GM12878 (cell line): ENCODE measurements around the gene NCS1. TPM values are rescaled to one million over a fixed set of nuclear protein-coding genes. Genes with fewer than 3 reads are reported as not detected.

Experiments used
- ATAC-seq: fragments of 200-7000 bp; cut with Tn5 transposase; 3 replicates; pipeline ENCODE4 v1.9.1; 2020; ENCODE audit warnings: mild to moderate bottlenecking, moderate library complexity
- BruUV-seq: library from RNA; stranded (reverse); fragments of 400-500 nt; replicated peaks from 2 replicates; lab custom pipeline; 2021; lab: Mats Ljungman, UMichigan
- CTCF ChIA-PET: fragments of 300-600 bp; sonication (Branson Sonifier 250); formaldehyde crosslinking; extraction: SDS; loops from one replicate; lab custom pipeline; 2021; ENCODE audit warnings: inconsistent platforms; lab: Yijun Ruan, JAX
- POLR2A ChIA-PET: fragments of 350-600 bp; formaldehyde crosslinking; extraction: SDS; loops from one replicate; lab custom pipeline; 2021; ENCODE audit warnings: inconsistent platforms; lab: Charles Lee
- RAD21 ChIA-PET: fragments of 300-600 bp; sonication (Branson Sonifier 250); formaldehyde crosslinking; loops from one replicate; lab custom pipeline; 2023; ENCODE audit warnings: antibody characterized with exemption; ENCODE audit not compliant: unreplicated experiment; lab: Charles Lee
- SMC1A ChIA-PET: fragments of 300-600 bp; sonication (Branson Sonifier 250); formaldehyde crosslinking; loops from one replicate; lab custom pipeline; 2023; ENCODE audit not compliant: unreplicated experiment, uncharacterized antibody; lab: Charles Lee
- DNase-seq: peaks from one replicate; pipeline ENCODE4 v3.0.0-alpha.2; 2011; ENCODE audit warnings: low read depth, low spot score
- FAIRE-seq: peaks from 3 replicates; lab custom pipeline; 2011; peaks lifted over from hg19 to GRCh38; lab: Jason Lieb, UNC
- H2AFZ ChIP-seq: 2 replicates; pipeline ENCODE4 v1.6.0; 2011; ENCODE audit warnings: low read depth, low read length, control low read depth; ENCODE audit not compliant: control insufficient read depth
- H3K27ac ChIP-seq: 2 replicates; pipeline ENCODE4 v1.5.1; 2011; ENCODE audit warnings: control low read depth; ENCODE audit not compliant: control insufficient read depth, insufficient read depth
- H3K27me3 ChIP-seq, 2 experiments: replicated peaks in 1 of 2; 2 replicates each; pipeline versions ENCODE4 v1.6.0 to v1.6.1; 2011; ENCODE audit warnings: low read length in 1 of 2; ENCODE audit not compliant: control insufficient read depth in 2 of 2, insufficient read depth in 2 of 2
- H3K36me3 ChIP-seq, 2 experiments: 2 replicates each; pipeline ENCODE4 v1.5.1; 2011; ENCODE audit warnings: low read length in 1 of 2; ENCODE audit not compliant: control insufficient read depth in 2 of 2, insufficient read depth in 2 of 2
- H3K4me1 ChIP-seq: 2 replicates; pipeline ENCODE4 v1.6.1; 2011; ENCODE audit warnings: mild to moderate bottlenecking, low read length, moderate library complexity, mixed read lengths; ENCODE audit not compliant: control insufficient read depth, insufficient read depth
- H3K4me2 ChIP-seq: 2 replicates; pipeline ENCODE4 v1.6.0; 2011; ENCODE audit warnings: control low read depth; ENCODE audit not compliant: control insufficient read depth, insufficient read depth
- H3K4me3 ChIP-seq: fragments of 200-600 bp; sonication (generic); 2 replicates; pipeline ENCODE4 v1.5.1; 2016
- H3K79me2 ChIP-seq: 2 replicates; pipeline ENCODE4 v1.6.0; 2011; ENCODE audit warnings: low read length; ENCODE audit not compliant: control insufficient read depth, insufficient read depth
- H3K9ac ChIP-seq: 2 replicates; pipeline ENCODE4 v1.8.0; 2011; ENCODE audit warnings: low read length, control low read depth, mixed read lengths; ENCODE audit not compliant: control insufficient read depth, insufficient read depth
- H3K9me3 ChIP-seq: replicated peaks from 3 replicates; pipeline ENCODE4 v1.5.1; 2011; ENCODE audit warnings: mild to moderate bottlenecking, low read length; ENCODE audit not compliant: control insufficient read depth, insufficient read depth
- H4K20me1 ChIP-seq: 2 replicates; pipeline ENCODE4 v1.6.0; 2011; ENCODE audit not compliant: control insufficient read depth, insufficient read depth
- CBX3 ChIP-seq: fragments of 200-600 bp; sonication (generic); IDR thresholded peaks from 2 replicates; pipeline ENCODE4 v1.6.1; 2016; ENCODE audit warnings: low read depth, borderline replicate concordance
- EP300 ChIP-seq, 2 experiments: fragments of 150-350 bp in 1 of 2; IDR thresholded peaks; 2 replicates each; pipeline ENCODE4 v1.6.1; 2011 to 2012; ENCODE audit warnings: low read depth in 2 of 2, low read length in 2 of 2, borderline replicate concordance in 1 of 2, improper control_type of control experiment in 1 of 2, inconsistent platforms in 1 of 2; ENCODE audit not compliant: control insufficient read depth in 1 of 2
- FOXK2 ChIP-seq: fragments of 450-650 bp; IDR thresholded peaks from 2 replicates; pipeline ENCODE4 v1.6.1; 2017; ENCODE audit warnings: mild to moderate bottlenecking, moderate library complexity
- KDM1A ChIP-seq: fragments of 200-600 bp; sonication (generic); IDR thresholded peaks from 2 replicates; pipeline ENCODE4 v1.6.1; 2016; ENCODE audit warnings: borderline replicate concordance
- LARP7 ChIP-seq: fragments of 450-650 bp; IDR thresholded peaks from 2 replicates; pipeline ENCODE4 v1.6.1; 2017; ENCODE audit warnings: mild to moderate bottlenecking
- PML ChIP-seq: IDR thresholded peaks from 2 replicates; pipeline ENCODE4 v1.6.1; 2012; ENCODE audit warnings: low read length, inconsistent platforms
- RFX5 ChIP-seq: IDR thresholded peaks from 2 replicates; pipeline ENCODE4 v1.6.1; 2011; ENCODE audit warnings: low read depth, low read length, improper control_type of control experiment
- SRF ChIP-seq, 2 experiments: IDR thresholded peaks; 2 replicates each; pipeline ENCODE4 v1.6.1; 2011; ENCODE audit warnings: low read depth in 2 of 2, low read length in 2 of 2, mild to moderate bottlenecking in 1 of 2, moderate library complexity in 1 of 2
- TAF1 ChIP-seq: IDR thresholded peaks from 2 replicates; pipeline ENCODE4 v1.6.1; 2011; ENCODE audit warnings: mild to moderate bottlenecking, low read depth, low read length, borderline replicate concordance
- TBL1XR1 ChIP-seq: IDR thresholded peaks from 2 replicates; pipeline ENCODE4 v1.6.1; 2012; ENCODE audit warnings: low read depth, low read length, improper control_type of control experiment
- WGBS: methylation state at CpG from one replicate; pipeline ENCODE4 v1.1.6; 2016; ENCODE audit warnings: low lambda C conversion rate; ENCODE audit not compliant: insufficient replicate concordance, insufficient coverage; ENCODE audit errors: missing lambda C conversion rate; 5-methylcytosine and 5-hydroxymethylcytosine counted together
- in situ Hi-C: fragments of 300-500 bp; cut with MboI; formaldehyde crosslinking; loops from 9 replicates; pipeline ENCODE4 v1.14.3; 2018; ENCODE audit warnings: mixed read lengths
- intact Hi-C: fragments of 100-400 bp; cut with micrococcal nuclease; formaldehyde crosslinking; loops from one replicate; pipeline ENCODE4 v1.14.2; 2022; ENCODE audit not compliant: unreplicated experiment
- polyA plus RNA-seq, 11 experiments: library from polyadenylated mRNA; depleted of rRNA in 4 of 11; unstranded in 6 of 11; stranded (reverse) in 5 of 11; fragments of >200 nt; fragmentation: Nextera tagmentation in 4 of 11; fragmentation: Illumina TruSeq in 1 of 11; extraction: Ambion mirVana in 4 of 11; extraction: Trizol in 1 of 11; gene quantifications; 1 replicate in 1 of 11; 2 replicates in 10 of 11; pipeline versions ENCODE4 v1.2.1 to v1.2.3, GENCODE V29; 2011 to 2016; ENCODE audit warnings: inconsistent platforms in 2 of 11, missing spikeins in 2 of 11, low read depth in 1 of 11
- total RNA-seq, 4 experiments: library from RNA; depleted of rRNA in 3 of 4; stranded (reverse); fragments of >200 nt in 3 of 4; fragmentation: Illumina TruSeq in 1 of 4; extraction: Trizol in 1 of 4; gene quantifications; 2 replicates each; pipeline versions ENCODE4 v1.2.1 to v1.2.3, GENCODE V29; 2013 to 2021
- TF ChIP-seq, protein P1 (sequence below): fragments of 450-650 bp; IDR thresholded peaks from 2 replicates; pipeline ENCODE4 v1.6.1; 2016; ENCODE audit warnings: mild to moderate bottlenecking
- TF ChIP-seq, protein P2 (sequence below): fragments of 450-650 bp; IDR thresholded peaks from 2 replicates; pipeline ENCODE4 v1.6.1; 2018; ENCODE audit warnings: mild to moderate bottlenecking, low read depth, moderate library complexity; ENCODE audit not compliant: partially characterized antibody
- TF ChIP-seq, protein P3 (sequence below): fragments of 450-650 bp; IDR thresholded peaks from 2 replicates; pipeline ENCODE4 v1.6.1; 2017; ENCODE audit warnings: low read depth, mild to moderate bottlenecking, moderate library complexity
- TF ChIP-seq, protein P4 (sequence below): fragments of 450-650 bp; IDR thresholded peaks from 2 replicates; pipeline ENCODE4 v1.6.1; 2017; ENCODE audit warnings: mild to moderate bottlenecking, low read depth, inconsistent platforms; ENCODE audit not compliant: poor library complexity, severe bottlenecking

The NCS1 gene
- total and polyA plus RNA-seq, 10 of the 15 experiments (the other 5 are each of a cell fraction or from before 2014, with no cell fraction given): 0.04 to 0.22 (median 0.06) TPM; not detected in 4

DNA sequence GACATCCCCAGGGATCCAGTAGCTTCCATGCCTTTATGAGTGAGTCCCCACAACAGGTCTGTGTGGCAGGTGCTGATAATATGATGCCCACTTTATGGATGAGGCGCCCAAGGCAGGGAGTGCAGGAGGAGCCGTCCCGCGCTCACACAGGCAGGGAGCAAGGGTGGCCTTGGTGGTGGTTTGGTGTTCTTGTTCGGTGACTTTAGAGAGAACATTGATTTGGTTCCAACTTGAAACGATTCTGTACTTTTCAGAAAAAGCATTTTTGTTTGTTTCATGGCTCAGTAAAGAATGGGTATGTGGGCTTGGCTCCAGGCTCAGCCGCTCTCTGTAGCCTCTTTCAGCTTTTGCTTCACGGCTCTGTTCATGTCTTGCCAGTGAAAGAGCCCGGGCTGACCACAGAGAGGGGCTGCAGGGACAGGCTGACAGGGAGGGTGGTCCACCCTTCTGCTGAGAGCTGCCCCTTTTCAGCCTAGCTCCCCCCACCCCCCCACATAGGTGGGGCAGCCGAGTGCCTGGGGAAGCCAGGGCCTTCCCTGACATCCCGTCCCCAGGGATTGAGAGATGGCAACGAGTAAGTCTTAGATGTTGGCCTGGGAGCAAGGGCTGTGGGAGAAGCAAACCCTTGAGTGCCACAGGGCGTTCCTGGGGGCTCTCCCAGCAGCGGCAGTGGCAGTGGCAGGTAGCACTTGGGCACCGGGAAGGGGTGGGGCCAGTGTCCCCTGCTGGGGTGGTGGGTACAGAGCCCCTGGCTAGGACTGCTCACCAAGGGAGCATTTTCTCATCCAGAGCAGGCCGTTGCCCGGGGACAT is 28.0 kb downstream of the NCS1 start:
- RAD21 ChIA-PET: no interaction called here
- Histone ChIP-seq H3K4me2 (no peak overlapping the region), H3K27me3 (no peaks in the 10 kb centered on the region; a peak in 2 of 4 replicates), H2AFZ (no peak overlapping the region), H3K27ac (no peak overlapping the region), H3K36me3 (no peaks in the 10 kb centered on the region), H3K4me1 (no peaks in the 10 kb centered on the region), H4K20me1 (no peaks in the 10 kb centered on the region), H3K4me3 (no peak overlapping the region), H3K9ac (no peak overlapping the region), H3K79me2 (no peaks in the 10 kb centered on the region), H3K9me3 (no peaks in the 10 kb centered on the region)
- ATAC-seq: no peak
- intact Hi-C loops: no loop called here
- CTCF ChIA-PET: no interaction called here
- POLR2A ChIA-PET: no interaction called here
- SMC1A ChIA-PET: no interaction called here
- 49% methylated on average over 16 of the region's 17 CpGs for WGBS
- no peak for DNase-seq
- in situ Hi-C loops: no loop called here
- no peak for FAIRE-seq
- BruUV-seq: no TSS peak
- TF ChIP-seq, protein P1, sequence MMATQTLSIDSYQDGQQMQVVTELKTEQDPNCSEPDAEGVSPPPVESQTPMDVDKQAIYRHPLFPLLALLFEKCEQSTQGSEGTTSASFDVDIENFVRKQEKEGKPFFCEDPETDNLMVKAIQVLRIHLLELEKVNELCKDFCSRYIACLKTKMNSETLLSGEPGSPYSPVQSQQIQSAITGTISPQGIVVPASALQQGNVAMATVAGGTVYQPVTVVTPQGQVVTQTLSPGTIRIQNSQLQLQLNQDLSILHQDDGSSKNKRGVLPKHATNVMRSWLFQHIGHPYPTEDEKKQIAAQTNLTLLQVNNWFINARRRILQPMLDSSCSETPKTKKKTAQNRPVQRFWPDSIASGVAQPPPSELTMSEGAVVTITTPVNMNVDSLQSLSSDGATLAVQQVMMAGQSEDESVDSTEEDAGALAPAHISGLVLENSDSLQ: no peak
- TF ChIP-seq, protein P2, sequence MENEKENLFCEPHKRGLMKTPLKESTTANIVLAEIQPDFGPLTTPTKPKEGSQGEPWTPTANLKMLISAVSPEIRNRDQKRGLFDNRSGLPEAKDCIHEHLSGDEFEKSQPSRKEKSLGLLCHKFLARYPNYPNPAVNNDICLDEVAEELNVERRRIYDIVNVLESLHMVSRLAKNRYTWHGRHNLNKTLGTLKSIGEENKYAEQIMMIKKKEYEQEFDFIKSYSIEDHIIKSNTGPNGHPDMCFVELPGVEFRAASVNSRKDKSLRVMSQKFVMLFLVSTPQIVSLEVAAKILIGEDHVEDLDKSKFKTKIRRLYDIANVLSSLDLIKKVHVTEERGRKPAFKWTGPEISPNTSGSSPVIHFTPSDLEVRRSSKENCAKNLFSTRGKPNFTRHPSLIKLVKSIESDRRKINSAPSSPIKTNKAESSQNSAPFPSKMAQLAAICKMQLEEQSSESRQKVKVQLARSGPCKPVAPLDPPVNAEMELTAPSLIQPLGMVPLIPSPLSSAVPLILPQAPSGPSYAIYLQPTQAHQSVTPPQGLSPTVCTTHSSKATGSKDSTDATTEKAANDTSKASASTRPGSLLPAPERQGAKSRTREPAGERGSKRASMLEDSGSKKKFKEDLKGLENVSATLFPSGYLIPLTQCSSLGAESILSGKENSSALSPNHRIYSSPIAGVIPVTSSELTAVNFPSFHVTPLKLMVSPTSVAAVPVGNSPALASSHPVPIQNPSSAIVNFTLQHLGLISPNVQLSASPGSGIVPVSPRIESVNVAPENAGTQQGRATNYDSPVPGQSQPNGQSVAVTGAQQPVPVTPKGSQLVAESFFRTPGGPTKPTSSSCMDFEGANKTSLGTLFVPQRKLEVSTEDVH: no peak
- TF ChIP-seq, protein P3, sequence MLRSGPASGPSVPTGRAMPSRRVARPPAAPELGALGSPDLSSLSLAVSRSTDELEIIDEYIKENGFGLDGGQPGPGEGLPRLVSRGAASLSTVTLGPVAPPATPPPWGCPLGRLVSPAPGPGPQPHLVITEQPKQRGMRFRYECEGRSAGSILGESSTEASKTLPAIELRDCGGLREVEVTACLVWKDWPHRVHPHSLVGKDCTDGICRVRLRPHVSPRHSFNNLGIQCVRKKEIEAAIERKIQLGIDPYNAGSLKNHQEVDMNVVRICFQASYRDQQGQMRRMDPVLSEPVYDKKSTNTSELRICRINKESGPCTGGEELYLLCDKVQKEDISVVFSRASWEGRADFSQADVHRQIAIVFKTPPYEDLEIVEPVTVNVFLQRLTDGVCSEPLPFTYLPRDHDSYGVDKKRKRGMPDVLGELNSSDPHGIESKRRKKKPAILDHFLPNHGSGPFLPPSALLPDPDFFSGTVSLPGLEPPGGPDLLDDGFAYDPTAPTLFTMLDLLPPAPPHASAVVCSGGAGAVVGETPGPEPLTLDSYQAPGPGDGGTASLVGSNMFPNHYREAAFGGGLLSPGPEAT: no peak
- TF ChIP-seq KDM1A (no peak), SRF (IDR thresholded peaks at IDR 0.05; ENCODE audit: low read depth in 2 of 2, low read length in 2 of 2) (no peak), PML (no peak), FOXK2 (no peak), TBL1XR1 (no peak), RFX5 (no peak), LARP7 (no peak), TAF1 (no peak), CBX3 (no peak), EP300 (IDR thresholded peaks at IDR 0.05; ENCODE audit: borderline replicate concordance in 1 of 2, control insufficient read depth in 1 of 2, low read depth in 2 of 2, low read length in 2 of 2) (no peak)
- TF ChIP-seq, protein P4, sequence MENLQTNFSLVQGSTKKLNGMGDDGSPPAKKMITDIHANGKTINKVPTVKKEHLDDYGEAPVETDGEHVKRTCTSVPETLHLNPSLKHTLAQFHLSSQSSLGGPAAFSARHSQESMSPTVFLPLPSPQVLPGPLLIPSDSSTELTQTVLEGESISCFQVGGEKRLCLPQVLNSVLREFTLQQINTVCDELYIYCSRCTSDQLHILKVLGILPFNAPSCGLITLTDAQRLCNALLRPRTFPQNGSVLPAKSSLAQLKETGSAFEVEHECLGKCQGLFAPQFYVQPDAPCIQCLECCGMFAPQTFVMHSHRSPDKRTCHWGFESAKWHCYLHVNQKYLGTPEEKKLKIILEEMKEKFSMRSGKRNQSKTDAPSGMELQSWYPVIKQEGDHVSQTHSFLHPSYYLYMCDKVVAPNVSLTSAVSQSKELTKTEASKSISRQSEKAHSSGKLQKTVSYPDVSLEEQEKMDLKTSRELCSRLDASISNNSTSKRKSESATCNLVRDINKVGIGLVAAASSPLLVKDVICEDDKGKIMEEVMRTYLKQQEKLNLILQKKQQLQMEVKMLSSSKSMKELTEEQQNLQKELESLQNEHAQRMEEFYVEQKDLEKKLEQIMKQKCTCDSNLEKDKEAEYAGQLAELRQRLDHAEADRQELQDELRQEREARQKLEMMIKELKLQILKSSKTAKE: no peak
